PFSK-1 (cell line): Measurements from ENCODE around the gene MAFG.

Experiments used
- POLR2AphosphoS5 ChIP-seq: IDR thresholded peaks from 2 replicates; pipeline ENCODE4 v1.6.1; 2012; ENCODE audit warnings: low read depth, mild to moderate bottlenecking, control low read depth, low read length, moderate library complexity
- REST ChIP-seq, 2 experiments: IDR thresholded peaks; 2 replicates each; pipeline versions ENCODE4 v1.6.1 to v1.8.0; 2011 to 2012; ENCODE audit warnings: low read depth in 2 of 2, low read length in 2 of 2, control low read depth in 1 of 2, inconsistent platforms in 1 of 2, mild to moderate bottlenecking in 1 of 2, moderate library complexity in 1 of 2; ENCODE audit not compliant: insufficient read depth in 1 of 2
- SIN3A ChIP-seq: IDR thresholded peaks from 2 replicates; pipeline ENCODE4 v1.6.1; 2012; ENCODE audit warnings: mild to moderate bottlenecking, low read length, moderate library complexity, borderline replicate concordance; ENCODE audit not compliant: insufficient read depth
- TAF1 ChIP-seq: IDR thresholded peaks from 2 replicates; pipeline ENCODE4 v1.6.1; 2012; ENCODE audit warnings: low read length, control low read depth, borderline replicate concordance; ENCODE audit not compliant: insufficient read depth

- TF ChIP-seq SIN3A: no peak
- TF ChIP-seq POLR2AphosphoS5: no peak
- TF ChIP-seq REST (IDR thresholded peaks at IDR 0.05; ENCODE audit: insufficient read depth in 1 of 2, low read depth in 2 of 2, low read length in 2 of 2): no peak
- no peak for TF ChIP-seq TAF1
Measured at GRCh38 chr17:81907219-81908145, 20.1 kb downstream of the MAFG start.
